GM04504 (cell line): Measurements from ENCODE around the gene SRGN.

Source experiments
- DNase-seq: peaks from one replicate; pipeline ENCODE4 v3.0.0-alpha.2; 2012; ENCODE audit warnings: low read depth

The SRGN gene

GRCh38 chr10:69061305-69062161 is 26.4 kb upstream of the SRGN start:
- DNase-seq = peak; percentile 73

DNA sequence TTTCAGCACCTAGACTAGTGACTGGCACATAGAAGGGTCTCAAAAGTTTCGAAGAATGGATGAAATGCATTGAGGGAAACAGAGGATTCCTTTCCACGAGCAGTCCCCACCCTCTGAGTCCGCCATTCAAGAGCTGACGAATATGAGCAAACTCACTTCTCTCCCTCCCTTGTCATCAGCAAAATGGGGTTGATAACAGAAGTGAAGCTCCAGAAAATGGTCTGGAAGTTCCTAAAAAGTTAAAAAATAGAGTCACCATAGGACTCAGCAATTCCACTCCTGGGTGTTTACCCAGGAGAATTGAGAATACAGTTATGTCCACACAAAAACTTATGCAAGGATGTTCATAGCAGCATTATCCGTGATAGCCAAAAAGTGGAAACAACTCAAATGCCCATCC is 25.0 kb upstream of the SRGN start:
- no peak for DNase-seq

DNA sequence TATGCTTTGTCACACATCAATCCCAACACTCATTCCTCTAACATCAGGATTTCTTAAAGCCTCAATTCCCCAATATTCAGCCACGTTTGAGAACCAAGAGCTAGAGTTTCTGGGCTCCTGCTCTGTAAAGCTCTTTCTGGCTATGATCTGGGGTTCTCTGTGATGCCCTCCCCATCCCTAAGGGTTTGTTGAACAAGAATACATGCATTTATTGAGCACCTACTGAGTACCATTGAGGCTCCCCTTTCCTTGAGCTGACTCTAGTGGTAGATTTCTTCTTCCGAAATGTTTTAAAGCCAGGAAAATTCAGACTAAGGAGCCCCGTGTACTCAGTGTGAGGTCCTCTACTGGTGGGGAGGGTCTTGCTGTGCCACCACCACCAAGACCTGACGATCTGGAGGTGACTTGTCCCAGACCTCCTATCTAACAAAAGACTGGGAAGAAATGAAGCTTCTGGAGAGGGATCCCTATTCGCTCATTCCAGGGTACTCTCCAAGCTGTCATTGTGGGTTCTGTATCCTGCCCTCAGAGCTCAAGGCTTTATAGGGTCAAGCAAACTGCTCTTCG is 23.1 kb upstream of the SRGN start:
- no peak for DNase-seq

DNA sequence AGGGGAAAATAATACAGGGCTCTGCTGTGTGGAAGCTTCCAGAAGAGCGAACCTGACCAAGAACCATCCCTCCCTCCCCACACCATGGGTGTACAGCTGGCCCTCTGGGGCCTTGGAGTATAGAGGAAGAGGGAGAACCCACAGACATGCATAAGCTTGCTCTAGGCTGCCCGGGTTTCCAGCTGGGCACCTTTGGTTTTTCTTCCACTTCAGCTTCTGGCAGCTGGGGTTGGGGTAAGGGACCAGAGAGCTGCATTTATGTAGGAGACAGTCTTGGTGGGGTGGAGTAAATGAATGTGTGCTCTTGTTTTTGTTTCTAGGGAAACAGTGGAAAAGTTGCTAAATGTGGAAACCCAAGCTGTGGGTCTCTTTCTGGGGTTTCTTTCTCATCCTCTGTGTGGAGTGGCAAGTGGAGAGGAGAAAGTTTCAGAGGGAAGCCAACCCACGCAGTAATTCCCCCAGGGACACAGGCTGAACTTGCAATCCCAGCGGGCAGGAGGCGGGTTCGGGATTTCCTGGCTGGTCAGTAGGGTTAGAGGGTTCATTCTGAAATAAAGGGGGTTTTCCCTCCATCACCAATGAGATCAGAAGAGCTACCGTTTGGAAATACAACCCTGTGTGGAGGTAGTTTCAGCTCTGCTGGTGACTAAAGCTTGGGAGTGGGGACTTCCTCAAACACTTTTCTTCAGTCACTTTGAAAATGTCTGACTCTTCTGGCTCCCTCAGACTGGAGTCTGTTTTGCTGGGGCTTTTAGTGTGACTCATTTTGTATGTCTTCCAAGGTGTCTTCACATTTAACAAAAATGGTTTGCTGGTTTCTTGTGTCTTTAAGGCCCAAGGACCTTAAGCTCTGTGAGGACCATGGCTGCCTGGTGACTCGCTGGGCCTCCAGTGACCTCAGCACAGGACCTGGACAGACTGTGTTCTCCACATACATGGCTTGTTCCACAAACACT is 22.2 kb upstream of the SRGN start:
- no peak for DNase-seq

DNA sequence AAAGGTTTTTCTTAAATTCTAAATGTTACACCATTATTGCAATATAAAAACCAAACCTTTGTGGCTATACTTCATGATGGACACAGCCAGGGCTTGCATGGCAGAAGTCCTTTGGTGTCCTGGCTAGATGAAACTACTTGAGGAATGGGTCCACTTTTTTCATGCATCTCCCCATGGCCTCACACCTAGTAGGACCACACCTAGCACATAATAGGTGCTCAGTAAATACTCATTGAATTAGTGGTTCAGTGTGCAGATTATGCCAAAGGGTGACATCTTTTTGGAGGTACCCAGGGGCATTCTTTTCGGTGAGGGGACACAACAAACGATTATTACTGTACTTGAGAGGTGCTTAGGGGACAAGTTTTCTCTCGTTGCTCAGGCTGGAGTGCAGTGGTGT is 20.7 kb upstream of the SRGN start:
- no peak for DNase-seq

DNA sequence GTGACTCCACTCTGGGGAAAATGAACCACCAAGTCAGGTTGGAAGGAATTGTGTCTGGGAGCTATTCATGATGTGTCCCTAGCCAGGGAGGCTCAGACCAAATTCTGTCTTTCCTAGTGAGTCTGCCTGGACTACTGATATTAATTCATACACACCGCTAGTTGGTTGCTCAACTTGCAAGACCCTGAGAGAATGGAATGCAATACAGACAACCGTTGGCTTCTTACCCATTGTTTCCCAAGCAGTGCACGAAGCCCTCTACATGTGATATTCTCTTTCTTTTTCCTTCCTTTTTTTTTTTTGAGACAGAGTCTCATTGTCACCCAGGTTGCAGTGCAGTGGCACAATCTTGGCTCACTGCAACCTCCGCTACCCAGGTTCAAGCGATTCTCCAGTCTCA is 19.4 kb upstream of the SRGN start:
- no peak for DNase-seq

DNA sequence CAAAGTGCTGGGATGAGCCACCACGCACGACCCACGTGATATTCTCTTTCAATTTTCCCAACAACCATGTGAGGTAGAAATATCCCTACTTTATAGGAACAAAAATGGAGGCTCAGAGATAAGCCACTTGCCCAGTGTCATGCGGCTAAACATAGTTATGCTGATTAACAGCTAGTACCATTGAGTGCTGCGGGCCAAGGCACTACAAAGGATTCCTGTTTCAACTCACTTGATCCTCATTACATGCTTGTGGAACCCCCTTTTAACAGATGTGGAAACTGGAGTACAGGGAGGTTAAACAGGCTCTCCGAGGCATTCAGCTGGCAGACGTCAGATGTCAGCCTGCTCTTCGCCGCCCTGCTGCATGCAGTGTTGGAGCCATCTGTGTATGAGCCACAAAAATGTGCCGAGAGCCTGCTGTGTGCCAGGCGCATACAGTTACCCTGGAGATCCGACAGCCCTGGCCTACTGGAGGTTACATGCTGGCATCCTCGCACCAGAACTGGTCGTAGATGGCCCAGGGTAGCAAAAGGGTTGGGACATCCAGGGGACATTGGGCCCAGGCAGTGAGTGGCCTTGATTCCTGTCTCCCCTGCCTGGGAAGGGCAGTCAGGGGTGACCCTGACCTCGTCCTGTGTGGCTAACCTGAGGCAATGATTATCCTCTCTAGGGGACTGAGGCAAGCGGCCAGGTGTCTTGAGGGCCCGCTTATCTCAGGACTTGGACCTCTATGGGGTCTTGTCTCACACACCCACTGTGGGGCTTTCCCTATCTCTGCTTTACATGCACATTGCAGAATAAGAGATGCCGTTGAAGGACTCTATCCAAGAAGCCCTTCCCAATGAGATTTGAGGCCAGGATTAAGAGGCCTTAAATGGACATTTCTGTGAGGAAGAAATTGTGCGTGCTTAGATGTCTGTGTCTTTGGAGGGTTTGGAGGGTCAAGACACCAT is 18.5 kb upstream of the SRGN start:
- no peak for DNase-seq

DNA sequence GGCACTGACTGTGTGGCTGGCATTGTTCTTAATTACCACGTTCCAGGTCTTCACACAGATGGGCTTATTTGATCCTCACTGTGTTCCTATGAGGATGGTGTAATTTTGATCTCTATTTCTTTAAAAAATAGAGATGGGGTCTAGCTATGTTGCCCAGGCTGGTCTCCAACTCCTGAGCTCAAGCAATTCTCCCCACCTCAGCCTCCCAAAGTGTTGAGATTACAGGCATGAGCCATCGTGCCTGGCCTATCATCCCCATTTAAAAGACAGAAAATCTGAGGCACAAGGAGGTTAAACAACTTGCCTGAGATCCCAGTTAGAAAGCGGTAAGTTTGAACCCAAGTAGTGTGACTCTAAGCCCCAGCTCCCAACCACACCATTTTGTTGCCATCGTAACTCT is 17.0 kb upstream of the SRGN start:
- DNase-seq = no peak

DNA sequence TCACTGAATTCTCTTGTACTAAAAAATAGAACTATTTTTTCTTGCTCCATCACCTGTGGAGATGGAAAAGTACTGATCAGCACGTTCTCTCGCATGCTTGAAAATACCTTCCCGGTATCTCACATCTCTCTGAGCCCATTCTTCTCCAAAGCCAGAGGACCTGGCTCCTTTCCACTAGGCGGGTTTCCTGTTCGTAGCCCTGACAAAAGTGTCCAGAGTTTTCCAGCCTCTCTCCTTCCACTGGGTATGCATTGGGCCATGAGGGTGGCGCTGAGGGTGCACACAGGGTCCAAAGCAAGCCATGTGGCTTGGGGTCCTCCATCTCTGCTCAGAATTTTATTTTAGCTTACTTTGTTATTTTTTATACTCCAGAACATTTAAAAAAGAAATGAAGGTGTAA is 16.3 kb upstream of the SRGN start:
- no peak for DNase-seq

DNA sequence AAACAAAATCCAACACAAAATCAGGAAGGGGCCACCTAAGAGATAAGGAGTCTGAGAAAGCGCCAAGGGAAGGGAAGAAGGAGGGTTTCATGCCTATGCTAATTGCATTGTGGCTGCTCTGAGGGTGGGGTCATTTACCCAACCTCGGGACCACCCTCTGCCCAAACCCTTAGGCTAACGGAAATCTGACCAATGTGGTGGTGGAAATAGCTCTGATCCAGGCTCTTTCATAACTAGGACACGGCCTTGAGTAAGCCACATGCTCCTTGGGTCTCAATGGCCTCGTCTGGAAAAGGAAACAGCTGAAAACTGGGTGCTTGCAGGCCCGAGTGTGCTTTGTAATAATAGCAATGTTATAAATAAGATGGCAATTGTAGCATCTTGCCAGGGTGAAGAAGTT is 14.9 kb upstream of the SRGN start:
- DNase-seq = no peak

DNA sequence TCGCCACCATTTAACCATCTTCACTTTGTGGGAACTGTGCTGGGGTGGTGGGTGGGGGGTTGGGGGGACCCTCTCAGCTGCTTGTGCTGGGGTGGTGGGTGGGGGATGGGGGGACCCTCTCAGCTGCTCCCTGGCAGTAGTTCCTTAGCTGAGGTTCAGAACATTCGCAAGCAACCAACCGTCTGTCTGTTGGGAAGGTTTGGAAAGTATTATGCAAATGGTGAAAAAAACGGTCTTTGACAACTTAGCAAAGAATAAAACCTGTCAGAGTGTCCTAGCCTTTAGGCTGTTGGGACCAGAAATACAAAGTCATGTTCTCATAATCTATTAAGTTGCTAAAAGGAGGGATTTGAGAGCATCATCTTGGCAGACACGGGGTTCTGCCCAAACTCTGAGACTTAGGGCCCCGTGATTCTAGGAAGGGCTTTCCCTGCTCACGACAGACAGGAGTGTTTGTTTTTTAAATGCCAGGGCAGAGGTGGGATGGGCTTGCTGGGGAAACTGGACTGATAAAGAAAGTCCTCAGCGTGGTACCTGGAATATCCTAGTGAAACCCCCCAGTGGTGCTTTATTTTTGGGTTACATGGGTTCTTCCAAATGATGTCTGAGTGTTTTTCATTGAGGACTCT is 14.1 kb upstream of the SRGN start:
- DNase-seq = no peak

DNA sequence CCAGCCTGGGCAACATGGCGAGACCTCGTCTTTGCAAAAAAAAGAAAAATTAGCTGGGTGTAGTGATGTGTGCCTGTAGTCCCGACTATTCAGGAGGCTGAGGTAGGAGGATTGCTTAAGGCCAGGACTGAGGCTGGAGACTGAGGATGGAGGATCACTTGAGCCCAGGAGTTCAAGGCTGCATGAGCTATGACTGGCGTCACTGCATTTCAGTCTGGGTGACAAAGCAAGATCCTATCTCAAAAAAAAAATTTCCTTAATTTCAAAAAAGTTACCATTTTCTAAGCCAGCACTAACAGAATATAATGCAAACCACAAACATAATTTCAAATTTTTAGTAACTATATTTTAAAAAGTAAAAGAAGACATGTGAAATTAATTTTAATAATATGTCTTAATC is 13.4 kb upstream of the SRGN start:
- DNase-seq = no peak

DNA sequence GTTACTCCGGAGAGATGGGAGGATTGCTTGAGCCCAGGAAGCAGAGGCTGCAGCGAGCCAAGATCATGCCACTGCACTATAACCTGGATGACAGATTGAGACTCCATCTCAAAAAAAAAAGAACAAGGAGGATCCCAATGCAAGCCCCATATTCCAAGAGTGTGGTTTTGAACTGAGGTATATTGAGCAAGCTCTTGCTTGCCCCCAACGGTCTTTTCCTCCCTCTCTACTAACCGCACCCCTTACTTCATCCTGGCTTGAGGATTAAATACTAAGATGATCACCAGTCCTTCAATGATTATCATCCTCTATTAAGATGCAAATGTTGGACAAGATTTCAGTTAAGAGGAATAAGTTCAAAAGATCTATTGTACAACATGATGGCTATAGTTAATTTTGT is 12.5 kb upstream of the SRGN start:
- DNase-seq = no peak

- DNase-seq = no peak
Observed at GRCh38 chr10:69078311-69078710, 9.6 kb upstream of the SRGN start.

GRCh38 chr10:69080226-69080625 is 7.7 kb upstream of the SRGN start:
- DNase-seq = no peak

DNA sequence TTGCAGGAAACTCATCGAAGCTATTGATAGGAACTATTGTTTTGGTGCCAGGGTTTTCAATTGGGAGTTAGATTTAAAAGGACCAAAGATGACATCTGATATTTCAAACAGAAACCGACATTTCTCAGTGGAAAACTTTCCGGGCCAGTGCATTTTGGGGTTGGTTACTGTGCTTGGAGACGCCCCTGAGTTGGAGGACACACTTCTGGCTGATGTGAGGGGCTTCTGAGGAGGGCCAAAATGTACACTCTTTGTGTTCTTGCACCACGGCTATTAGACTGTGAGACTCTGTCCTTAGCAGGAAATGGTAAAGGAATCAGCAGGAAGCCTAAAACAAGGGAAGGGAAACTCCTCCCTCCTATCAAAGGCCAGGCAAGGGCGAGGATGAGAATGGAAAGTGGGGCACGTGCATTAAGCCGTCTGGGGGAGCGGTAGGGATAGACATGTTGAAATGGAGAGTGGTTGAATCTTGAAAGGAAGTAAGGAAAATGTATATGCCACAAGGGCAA is 1.8 kb upstream of the SRGN start:
- DNase-seq = no peak

- DNase-seq = no peak
Observed at GRCh38 chr10:69088471-69088769, 517 bp downstream of the SRGN start.

GRCh38 chr10:69088801-69089501 is 1.0 kb downstream of the SRGN start:
- no peak for DNase-seq

GRCh38 chr10:69089638-69090599 is 2.0 kb downstream of the SRGN start:
- no peak for DNase-seq
